ENCODE data around the gene AMER2. TPM values are rescaled to one million over a fixed set of nuclear protein-coding genes. Genes with fewer than 3 reads are reported as not detected.

AMER2 gene
- polyA plus RNA-seq, 1 donor (not counting 4 experiments of a cell fraction or from before 2014, with no cell fraction given), result not detected

DNA sequence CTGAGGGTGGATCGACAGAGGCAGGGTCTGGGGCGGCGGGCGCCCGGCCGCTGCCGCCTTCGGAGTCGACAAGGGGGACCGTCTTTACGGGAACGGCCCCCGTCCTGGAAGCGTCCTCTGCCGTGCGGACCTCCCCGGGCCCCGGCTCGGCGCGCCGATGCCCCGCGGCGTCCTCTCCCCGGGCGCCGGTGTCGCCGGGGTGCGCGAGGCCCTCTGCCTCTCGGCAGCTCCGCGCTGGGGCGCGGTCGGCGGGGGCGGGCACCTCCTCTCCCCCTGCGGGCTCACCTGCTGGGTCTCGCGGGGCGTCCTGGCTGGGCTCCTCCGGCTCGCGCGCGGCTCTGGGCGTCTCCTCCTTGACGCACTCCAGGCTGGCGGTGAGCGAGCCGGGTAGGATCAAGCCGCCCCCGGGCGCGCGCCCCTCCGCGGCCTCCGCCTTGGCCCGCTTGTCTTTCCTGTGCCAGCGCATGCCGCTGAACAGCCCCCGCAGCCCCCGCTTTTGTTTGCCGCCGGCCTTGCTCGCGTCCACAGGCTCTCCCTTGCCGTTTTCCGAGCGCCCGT, 1.5 kb downstream of the AMER2 start:
- peak overlapping the region; percentile 40 for H3K4me2 ChIP-seq (ENCODE audit: control insufficient read depth, extremely low read depth, insufficient read depth, low read depth, low read length)
- no peaks in the 10 kb centered on the region for H3K4me1 ChIP-seq (ENCODE audit: control insufficient read depth, extremely low read depth, insufficient read depth, low read length)
- no peaks in the 10 kb centered on the region for H3K79me2 ChIP-seq (ENCODE audit: control insufficient read depth, insufficient read depth, low read length)
- no peaks in the 10 kb centered on the region for H3K9me1 ChIP-seq (ENCODE audit: control insufficient read depth, extremely low read depth, insufficient read depth, low read length)
- no peak overlapping the region for H2AFZ ChIP-seq (ENCODE audit: control insufficient read depth, low read length)
- no peak for DNase-seq (ENCODE audit: low read depth, low spot score)
- peak overlapping the region in 1 of 3 experiments; percentile 7 for H3K4me3 ChIP-seq (ENCODE audit: control insufficient read depth in 2 of 3, extremely low read depth in 1 of 3, insufficient read depth in 2 of 3, low read depth in 1 of 3, low read length in 3 of 3)
- no peaks in the 10 kb centered on the region for H4K20me1 ChIP-seq (ENCODE audit: control insufficient read depth, extremely low read depth, insufficient read depth, low read length)
- no peak overlapping the region for H3K27ac ChIP-seq (ENCODE audit: control insufficient read depth, insufficient read depth, low read length)
- dilution Hi-C loops (cut with MboI; ENCODE audit: extremely low pct_ligation_motif_present, low sequenced_read_pairs), result no loop called here
- peaks cover 53% of the 10 kb centered on the region for H3K27me3 ChIP-seq (ENCODE audit: control insufficient read depth, extremely low read depth, insufficient read depth, low read length)
- no peak for TF ChIP-seq EZH2 (IDR thresholded peaks at IDR 0.05; ENCODE audit: low read length)
- H3K36me3 ChIP-seq (ENCODE audit: control insufficient read depth in 2 of 2, extremely low read depth in 1 of 2, insufficient read depth in 2 of 2, low read length in 2 of 2), result no peaks in the 10 kb centered on the region
- no peak for FAIRE-seq
- no peak overlapping the region for H3K9ac ChIP-seq (ENCODE audit: control insufficient read depth, extremely low read depth, insufficient read depth, low read length)
- no peaks in the 10 kb centered on the region for H3K9me3 ChIP-seq (ENCODE audit: control insufficient read depth, low read depth, low read length)

DNA sequence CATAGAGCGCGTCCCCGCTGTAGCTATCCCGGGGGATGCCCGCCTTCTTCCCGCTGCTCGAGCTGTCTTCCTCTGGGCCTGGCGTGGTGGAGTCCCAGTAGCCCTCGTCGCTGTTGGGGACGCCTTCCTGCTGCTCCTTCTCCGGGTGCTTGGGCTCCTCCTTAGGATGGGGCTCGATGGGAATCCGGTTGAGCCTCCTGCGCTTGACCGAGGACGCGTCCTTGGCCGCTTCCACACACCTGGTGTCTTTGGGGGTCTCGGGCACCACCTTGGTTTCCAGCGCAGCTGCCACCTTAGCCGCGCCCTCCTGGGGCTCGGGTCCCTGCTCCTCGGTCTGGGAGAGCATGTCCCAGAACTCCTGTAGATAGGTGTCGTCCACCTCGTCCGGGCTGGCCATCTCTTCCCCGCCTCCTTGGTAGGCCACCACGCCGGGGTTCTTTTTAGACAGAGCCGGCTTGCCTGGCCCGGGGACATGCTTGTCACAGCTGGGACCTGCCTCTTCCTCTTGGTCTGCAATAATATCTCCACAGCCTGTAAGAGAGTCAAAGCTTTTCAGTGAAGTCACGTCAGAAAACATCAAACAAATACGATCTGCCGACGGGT, 2.0 kb downstream of the AMER2 start:
- no peak overlapping the region for H3K9ac ChIP-seq (ENCODE audit: control insufficient read depth, extremely low read depth, insufficient read depth, low read length)
- no peaks in the 10 kb centered on the region for H3K79me2 ChIP-seq (ENCODE audit: control insufficient read depth, insufficient read depth, low read length)
- no peaks in the 10 kb centered on the region for H4K20me1 ChIP-seq (ENCODE audit: control insufficient read depth, extremely low read depth, insufficient read depth, low read length)
- peaks cover 47% of the 10 kb centered on the region for H3K27me3 ChIP-seq (ENCODE audit: control insufficient read depth, extremely low read depth, insufficient read depth, low read length)
- dilution Hi-C loops (cut with MboI; ENCODE audit: extremely low pct_ligation_motif_present, low sequenced_read_pairs), result no loop called here
- no peak for TF ChIP-seq EZH2 (IDR thresholded peaks at IDR 0.05; ENCODE audit: low read length)
- TF ChIP-seq, protein P1, sequence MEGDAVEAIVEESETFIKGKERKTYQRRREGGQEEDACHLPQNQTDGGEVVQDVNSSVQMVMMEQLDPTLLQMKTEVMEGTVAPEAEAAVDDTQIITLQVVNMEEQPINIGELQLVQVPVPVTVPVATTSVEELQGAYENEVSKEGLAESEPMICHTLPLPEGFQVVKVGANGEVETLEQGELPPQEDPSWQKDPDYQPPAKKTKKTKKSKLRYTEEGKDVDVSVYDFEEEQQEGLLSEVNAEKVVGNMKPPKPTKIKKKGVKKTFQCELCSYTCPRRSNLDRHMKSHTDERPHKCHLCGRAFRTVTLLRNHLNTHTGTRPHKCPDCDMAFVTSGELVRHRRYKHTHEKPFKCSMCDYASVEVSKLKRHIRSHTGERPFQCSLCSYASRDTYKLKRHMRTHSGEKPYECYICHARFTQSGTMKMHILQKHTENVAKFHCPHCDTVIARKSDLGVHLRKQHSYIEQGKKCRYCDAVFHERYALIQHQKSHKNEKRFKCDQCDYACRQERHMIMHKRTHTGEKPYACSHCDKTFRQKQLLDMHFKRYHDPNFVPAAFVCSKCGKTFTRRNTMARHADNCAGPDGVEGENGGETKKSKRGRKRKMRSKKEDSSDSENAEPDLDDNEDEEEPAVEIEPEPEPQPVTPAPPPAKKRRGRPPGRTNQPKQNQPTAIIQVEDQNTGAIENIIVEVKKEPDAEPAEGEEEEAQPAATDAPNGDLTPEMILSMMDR (optimal IDR thresholded peaks at IDR 0.05 in 1 of 3, IDR thresholded peaks at IDR 0.05 in 1 of 3, conservative IDR thresholded peaks at IDR 0.05 in 1 of 3; ENCODE audit: extremely low read depth in 1 of 3, insufficient read depth in 2 of 3, low read length in 3 of 3), result no peak
- H3K27ac ChIP-seq (ENCODE audit: control insufficient read depth, insufficient read depth, low read length), result no peak overlapping the region
- no peaks in the 10 kb centered on the region for H3K4me1 ChIP-seq (ENCODE audit: control insufficient read depth, extremely low read depth, insufficient read depth, low read length)
- no peak for FAIRE-seq
- H3K36me3 ChIP-seq (ENCODE audit: control insufficient read depth in 2 of 2, extremely low read depth in 1 of 2, insufficient read depth in 2 of 2, low read length in 2 of 2), result no peaks in the 10 kb centered on the region
- no peaks in the 10 kb centered on the region for H3K9me3 ChIP-seq (ENCODE audit: control insufficient read depth, low read depth, low read length)
- H3K9me1 ChIP-seq (ENCODE audit: control insufficient read depth, extremely low read depth, insufficient read depth, low read length), result no peaks in the 10 kb centered on the region
- no peak overlapping the region for H2AFZ ChIP-seq (ENCODE audit: control insufficient read depth, low read length)
- no peak overlapping the region for H3K4me2 ChIP-seq (ENCODE audit: control insufficient read depth, extremely low read depth, insufficient read depth, low read depth, low read length)
- no peak overlapping the region for H3K4me3 ChIP-seq (ENCODE audit: control insufficient read depth in 2 of 3, extremely low read depth in 1 of 3, insufficient read depth in 2 of 3, low read depth in 1 of 3, low read length in 3 of 3)
- DNase-seq (ENCODE audit: low read depth, low spot score), result no peak

Data from keratinocyte (primary cell).